Liver (tissue), 3 donors: Measurements from ENCODE around the gene ACAT1.

Experiments
- GABPA ChIP-seq, 2 donors: IDR thresholded peaks in 1 of 2; conservative IDR thresholded peaks in 1 of 2; 2 replicates each; pipeline ENCODE4 v1.6.1; 2016; ENCODE audit warnings: antibody characterized with exemption in 2 of 2, mild to moderate bottlenecking in 1 of 2, moderate library complexity in 1 of 2
- JUND ChIP-seq, 2 donors: IDR thresholded peaks; 2 replicates each; pipeline ENCODE4 v1.6.1; 2016; ENCODE audit warnings: antibody characterized with exemption in 2 of 2
- RAD21 ChIP-seq, 2 donors: IDR thresholded peaks; 2 replicates each; pipeline ENCODE4 v1.6.1; 2016; ENCODE audit warnings: antibody characterized with exemption in 2 of 2, mild to moderate bottlenecking in 2 of 2
- RXRA ChIP-seq, 2 donors: IDR thresholded peaks; 2 replicates each; pipeline ENCODE4 v1.6.1; 2017 to 2018; ENCODE audit warnings: antibody characterized with exemption in 2 of 2, mild to moderate bottlenecking in 1 of 2
- TAF1 ChIP-seq: conservative IDR thresholded peaks from 2 replicates; pipeline ENCODE4 v1.6.1; 2016; ENCODE audit warnings: antibody characterized with exemption, mild to moderate bottlenecking
- YY1 ChIP-seq: IDR thresholded peaks from 2 replicates; pipeline ENCODE4 v1.6.1; 2016; ENCODE audit warnings: antibody characterized with exemption, mild to moderate bottlenecking
- TF ChIP-seq, protein P1 (sequence below): fragments of 150-350 bp; IDR thresholded peaks from 2 replicates; pipeline ENCODE4 v1.5.1; 2017; ENCODE audit warnings: improper control_type of control experiment, low read depth, low read length; ENCODE audit not compliant: missing input control
- TF ChIP-seq, protein P2 (sequence below): IDR thresholded peaks from 2 replicates; pipeline ENCODE4 v1.6.1; 2016; ENCODE audit warnings: antibody characterized with exemption
- TF ChIP-seq, protein P3 (sequence below): IDR thresholded peaks from 2 replicates; pipeline ENCODE4 v1.6.1; 2016; ENCODE audit warnings: antibody characterized with exemption, mild to moderate bottlenecking
- donor health status: healthy.
- donor health status: healthy.

DNA sequence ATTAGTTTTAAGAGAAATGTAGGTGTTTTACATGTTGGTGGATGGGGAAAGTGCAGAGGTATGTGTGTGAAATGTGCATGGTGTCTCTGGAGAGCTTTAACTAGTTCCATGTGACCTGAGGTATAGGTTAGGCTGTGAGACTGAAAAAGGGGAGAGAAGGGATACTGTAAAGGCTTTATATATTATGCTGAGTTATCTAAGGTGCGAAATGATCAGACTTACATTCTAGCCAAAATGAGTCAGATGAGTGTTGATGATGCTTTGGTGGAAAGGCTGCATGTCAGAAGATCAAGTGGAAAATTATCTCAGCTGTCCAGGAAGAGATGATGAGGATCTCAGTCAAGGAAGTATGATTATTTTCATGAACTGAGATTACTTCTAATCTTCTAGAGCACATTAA is 15.8 kb downstream of the ACAT1 start:
- TF ChIP-seq, protein P1, sequence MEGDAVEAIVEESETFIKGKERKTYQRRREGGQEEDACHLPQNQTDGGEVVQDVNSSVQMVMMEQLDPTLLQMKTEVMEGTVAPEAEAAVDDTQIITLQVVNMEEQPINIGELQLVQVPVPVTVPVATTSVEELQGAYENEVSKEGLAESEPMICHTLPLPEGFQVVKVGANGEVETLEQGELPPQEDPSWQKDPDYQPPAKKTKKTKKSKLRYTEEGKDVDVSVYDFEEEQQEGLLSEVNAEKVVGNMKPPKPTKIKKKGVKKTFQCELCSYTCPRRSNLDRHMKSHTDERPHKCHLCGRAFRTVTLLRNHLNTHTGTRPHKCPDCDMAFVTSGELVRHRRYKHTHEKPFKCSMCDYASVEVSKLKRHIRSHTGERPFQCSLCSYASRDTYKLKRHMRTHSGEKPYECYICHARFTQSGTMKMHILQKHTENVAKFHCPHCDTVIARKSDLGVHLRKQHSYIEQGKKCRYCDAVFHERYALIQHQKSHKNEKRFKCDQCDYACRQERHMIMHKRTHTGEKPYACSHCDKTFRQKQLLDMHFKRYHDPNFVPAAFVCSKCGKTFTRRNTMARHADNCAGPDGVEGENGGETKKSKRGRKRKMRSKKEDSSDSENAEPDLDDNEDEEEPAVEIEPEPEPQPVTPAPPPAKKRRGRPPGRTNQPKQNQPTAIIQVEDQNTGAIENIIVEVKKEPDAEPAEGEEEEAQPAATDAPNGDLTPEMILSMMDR, result no peak
- no peak for TF ChIP-seq JUND (IDR thresholded peaks at IDR 0.05)
- TF ChIP-seq YY1, result no peak
- TF ChIP-seq, protein P2, sequence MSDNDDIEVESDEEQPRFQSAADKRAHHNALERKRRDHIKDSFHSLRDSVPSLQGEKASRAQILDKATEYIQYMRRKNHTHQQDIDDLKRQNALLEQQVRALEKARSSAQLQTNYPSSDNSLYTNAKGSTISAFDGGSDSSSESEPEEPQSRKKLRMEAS, result no peak
- TF ChIP-seq TAF1, result no peak
- no peak for TF ChIP-seq RAD21 (IDR thresholded peaks at IDR 0.05)
- TF ChIP-seq RXRA (IDR thresholded peaks at IDR 0.05), result no peak
- TF ChIP-seq, protein P3, sequence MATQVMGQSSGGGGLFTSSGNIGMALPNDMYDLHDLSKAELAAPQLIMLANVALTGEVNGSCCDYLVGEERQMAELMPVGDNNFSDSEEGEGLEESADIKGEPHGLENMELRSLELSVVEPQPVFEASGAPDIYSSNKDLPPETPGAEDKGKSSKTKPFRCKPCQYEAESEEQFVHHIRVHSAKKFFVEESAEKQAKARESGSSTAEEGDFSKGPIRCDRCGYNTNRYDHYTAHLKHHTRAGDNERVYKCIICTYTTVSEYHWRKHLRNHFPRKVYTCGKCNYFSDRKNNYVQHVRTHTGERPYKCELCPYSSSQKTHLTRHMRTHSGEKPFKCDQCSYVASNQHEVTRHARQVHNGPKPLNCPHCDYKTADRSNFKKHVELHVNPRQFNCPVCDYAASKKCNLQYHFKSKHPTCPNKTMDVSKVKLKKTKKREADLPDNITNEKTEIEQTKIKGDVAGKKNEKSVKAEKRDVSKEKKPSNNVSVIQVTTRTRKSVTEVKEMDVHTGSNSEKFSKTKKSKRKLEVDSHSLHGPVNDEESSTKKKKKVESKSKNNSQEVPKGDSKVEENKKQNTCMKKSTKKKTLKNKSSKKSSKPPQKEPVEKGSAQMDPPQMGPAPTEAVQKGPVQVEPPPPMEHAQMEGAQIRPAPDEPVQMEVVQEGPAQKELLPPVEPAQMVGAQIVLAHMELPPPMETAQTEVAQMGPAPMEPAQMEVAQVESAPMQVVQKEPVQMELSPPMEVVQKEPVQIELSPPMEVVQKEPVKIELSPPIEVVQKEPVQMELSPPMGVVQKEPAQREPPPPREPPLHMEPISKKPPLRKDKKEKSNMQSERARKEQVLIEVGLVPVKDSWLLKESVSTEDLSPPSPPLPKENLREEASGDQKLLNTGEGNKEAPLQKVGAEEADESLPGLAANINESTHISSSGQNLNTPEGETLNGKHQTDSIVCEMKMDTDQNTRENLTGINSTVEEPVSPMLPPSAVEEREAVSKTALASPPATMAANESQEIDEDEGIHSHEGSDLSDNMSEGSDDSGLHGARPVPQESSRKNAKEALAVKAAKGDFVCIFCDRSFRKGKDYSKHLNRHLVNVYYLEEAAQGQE, result no peak
- TF ChIP-seq GABPA (IDR thresholded peaks at IDR 0.05 in 1 of 2, conservative IDR thresholded peaks at IDR 0.05 in 1 of 2), result no peak
